ENCODE data around the gene BCAM. TPM values are rescaled to one million over a fixed set of nuclear protein-coding genes. Genes with fewer than 3 reads are reported as not detected.

BCAM gene
- total RNA-seq, 1 experiment from 2014 or later: 78.7 TPM

GRCh38 chr19:44809577-44810233, 802 bp downstream of the BCAM start:
- H3K27ac ChIP-seq (ENCODE audit: low read depth, low read length): peak overlapping the region; percentile 89
- peak overlapping the region; percentile 85 for H3K9ac ChIP-seq (ENCODE audit: low read length)
- H3K4me1 ChIP-seq (ENCODE audit: control insufficient read depth in 1 of 2, insufficient read depth in 2 of 2, low read length in 2 of 2): peaks cover 34 to 45% of the 10 kb centered on the region in 2 experiments
- no peak for DNase-seq (ENCODE audit: low read depth, low spot score)
- H3K27me3 ChIP-seq (ENCODE audit: insufficient read depth, low read length): no peaks in the 10 kb centered on the region
- no peaks in the 10 kb centered on the region for H3K9me3 ChIP-seq (ENCODE audit: control insufficient read depth in 1 of 2, insufficient read depth in 1 of 2, low read depth in 1 of 2, low read length in 2 of 2)
- H3K36me3 ChIP-seq (ENCODE audit: control insufficient read depth in 1 of 2, insufficient read depth in 2 of 2, low read length in 2 of 2): peaks cover 7 to 9% of the 10 kb centered on the region in 2 experiments; a peak in 2 of 4 replicates
- intact Hi-C loops (cut with micrococcal nuclease): loop anchor here (2.0 kb wide), 1 partner anchor 35 kb away; no protein-coding TSS in a partner anchor
- ATAC-seq: no peak
- ChIA-PET CTCF (interaction anchor here (0.9 to 1.2 kb wide), 5 partner anchors 35 to 239 kb away, joined by 3 to 8 read pairs (median 4); partner anchors contain the start of gene NECTIN2), POLR2A (interaction anchor here (1.0 to 1.9 kb wide), 4 partner anchors 12 to 81 kb away, joined by 3 to 5 read pairs (median 4); partner anchors contain the start of genes NECTIN2 and TOMM40), RAD21 (ENCODE audit: low non-redundant PET in 1 of 2, low total read pairs in 2 of 2, uncharacterized antibody in 2 of 2, unreplicated experiment in 2 of 2) (no interaction called here)
- no peaks in the 10 kb centered on the region for H4K20me1 ChIP-seq (ENCODE audit: insufficient read depth)
- peak overlapping the region; percentile 75 to 85 for H3K4me3 ChIP-seq (replicated peaks in 1 of 2; ENCODE audit: low read depth in 1 of 2, low read length in 2 of 2)
- H3K4me2 ChIP-seq (ENCODE audit: low read length): peak overlapping the region; percentile 98
- H2AFZ ChIP-seq (ENCODE audit: low read depth, low read length, poor library complexity, severe bottlenecking): no peak overlapping the region
- no peaks in the 10 kb centered on the region; the same call in 1 of the 2 replicates for H3K79me2 ChIP-seq (ENCODE audit: insufficient read depth, low read length)
- no peak for TF ChIP-seq EZH2phosphoT487 (IDR thresholded peaks at IDR 0.05; ENCODE audit: borderline replicate concordance)
- TF ChIP-seq TCF7L2 (IDR thresholded peaks at IDR 0.05; ENCODE audit: borderline replicate concordance, extremely low read depth, insufficient read depth, insufficient read length): no peak
- TF ChIP-seq EGR1 (IDR thresholded peaks at IDR 0.05; ENCODE audit: low read depth): no peak
- TF ChIP-seq RAD21 (IDR thresholded peaks at IDR 0.05; ENCODE audit: low read depth): no peak
- no peak for TF ChIP-seq POLR2AphosphoS5 (IDR thresholded peaks at IDR 0.05; ENCODE audit: low read depth, low read length)
- TF ChIP-seq SRF (IDR thresholded peaks at IDR 0.05; ENCODE audit: low read depth): no peak
- no peak for TF ChIP-seq FOSL1 (IDR thresholded peaks at IDR 0.05; ENCODE audit: low read depth)
- TF ChIP-seq SP1 (IDR thresholded peaks at IDR 0.05; ENCODE audit: low read depth): no peak
- TF ChIP-seq MAX (IDR thresholded peaks at IDR 0.05): no peak
- no peak for TF ChIP-seq ATF3 (IDR thresholded peaks at IDR 0.05)
- no peak for TF ChIP-seq ZNF274 (IDR thresholded peaks at IDR 0.05; ENCODE audit: low read depth, low read length)
- TF ChIP-seq CTCF (IDR thresholded peaks at IDR 0.05 in 2 of 3, conservative IDR thresholded peaks at IDR 0.05 in 1 of 3; ENCODE audit: borderline replicate concordance in 1 of 3, insufficient read depth in 1 of 3, low read depth in 2 of 3, low read length in 2 of 3): no peak
- no peak for TF ChIP-seq YY1 (IDR thresholded peaks at IDR 0.05; ENCODE audit: extremely low read depth, insufficient replicate concordance, low read depth, low read length)
- no peak for TF ChIP-seq REST (IDR thresholded peaks at IDR 0.05; ENCODE audit: low read depth)
- no peak for TF ChIP-seq JUND (IDR thresholded peaks at IDR 0.05)
- no peak for TF ChIP-seq POLR2A (IDR thresholded peaks at IDR 0.05; ENCODE audit: borderline replicate concordance, extremely low read depth, insufficient read depth, insufficient read length)
- no peak for TF ChIP-seq ZFX (IDR thresholded peaks at IDR 0.05)
- BruUV-seq (replicated peaks): no TSS peak
- no peaks in the 10 kb centered on the region for H3K9me2 ChIP-seq (ENCODE audit: insufficient read depth)

Data from HCT116 (cell line).